K562 (cell line): ENCODE data around the gene FAM20B. TPM values are rescaled to one million over a fixed set of nuclear protein-coding genes. Genes with fewer than 3 reads are reported as not detected.
A peak's percentile ranks its signal among the peaks of the same experiment; 100 is the strongest.

ENCODE experiments used
- AFF1 ChIP-seq, 2 experiments: fragments of 450-650 bp; IDR thresholded peaks; 2 replicates each; pipeline ENCODE4 v1.6.1; 2018; ENCODE audit warnings: mild to moderate bottlenecking in 2 of 2, low read depth in 1 of 2; ENCODE audit not compliant: partially characterized antibody in 2 of 2
- ARID4B ChIP-seq: sonication (generic); formaldehyde crosslinking; IDR thresholded peaks from 2 replicates; pipeline ENCODE4 v1.8.0; 2022; ENCODE audit warnings: mild to moderate bottlenecking, missing genetic modification reagents
- GATAD2B ChIP-seq: fragments of 450-650 bp; IDR thresholded peaks from 2 replicates; pipeline ENCODE4 v1.6.1; 2017; ENCODE audit warnings: mild to moderate bottlenecking, borderline replicate concordance
- KDM1A ChIP-seq, 2 experiments: fragments of 450-650 bp; IDR thresholded peaks; 2 replicates each; pipeline ENCODE4 v1.6.1; 2016; ENCODE audit warnings: mild to moderate bottlenecking in 2 of 2
- MEIS2 ChIP-seq: fragments of 450-650 bp; IDR thresholded peaks from 2 replicates; pipeline ENCODE4 v1.6.1; 2014; ENCODE audit warnings: mild to moderate bottlenecking; ENCODE audit not compliant: partially characterized antibody
- NFIX ChIP-seq: fragments of 250-450 bp; sonication (Bioruptor Pico); IDR thresholded peaks from 2 replicates; pipeline ENCODE4 v1.4.0; 2020; ENCODE audit warnings: low read depth, mild to moderate bottlenecking, moderate library complexity
- RBM34 ChIP-seq: fragments of 200-400 bp; formaldehyde crosslinking; IDR thresholded peaks from 2 replicates; pipeline ENCODE4 v1.6.1; 2018; ENCODE audit warnings: low read length, borderline replicate concordance; ENCODE audit not compliant: insufficient read depth
- SIN3B ChIP-seq: fragments of 450-650 bp; IDR thresholded peaks from 2 replicates; pipeline ENCODE4 v1.6.1; 2017; ENCODE audit warnings: low read depth, mild to moderate bottlenecking, moderate library complexity
- SIRT6 ChIP-seq: IDR thresholded peaks from one replicate; pipeline ENCODE4 v1.6.1; 2012; ENCODE audit warnings: low read depth, mild to moderate bottlenecking, control low read depth, inconsistent platforms, low read length, moderate library complexity
- TEAD4 ChIP-seq, 2 experiments: sonication (generic) in 1 of 2; formaldehyde crosslinking in 1 of 2; IDR thresholded peaks; 2 replicates each; pipeline versions ENCODE4 v1.6.1 to v1.8.0; 2012 to 2022; ENCODE audit warnings: borderline replicate concordance in 1 of 2, inconsistent platforms in 1 of 2, low read length in 1 of 2, mild to moderate bottlenecking in 1 of 2, missing genetic modification reagents in 1 of 2
- ZNF431 ChIP-seq: sonication (generic); formaldehyde crosslinking; IDR thresholded peaks from 2 replicates; pipeline ENCODE4 v1.8.0; 2022; ENCODE audit warnings: mild to moderate bottlenecking, missing genetic modification reagents
- ZNF695 ChIP-seq: fragments of 450-650 bp; formaldehyde crosslinking; IDR thresholded peaks from 2 replicates; pipeline ENCODE4 v1.4.0; 2020; ENCODE audit warnings: mild to moderate bottlenecking, moderate library complexity
- polyA plus RNA-seq, 8 experiments: library from polyadenylated mRNA; depleted of rRNA in 4 of 8; stranded (reverse) in 5 of 8; unstranded in 3 of 8; fragments of >200 nt; fragmentation: Nextera tagmentation in 2 of 8; fragmentation: Illumina TruSeq in 1 of 8; extraction: Ambion mirVana in 2 of 8; extraction: Trizol in 1 of 8; gene quantifications; 2 replicates each; pipeline versions ENCODE4 v1.2.1 to v1.2.3, GENCODE V29; 2011 to 2014; ENCODE audit warnings: inconsistent platforms in 1 of 8, missing spikeins in 1 of 8
- total RNA-seq, 7 experiments: library from RNA; depleted of rRNA in 6 of 7; stranded (reverse); fragments of >200 nt in 6 of 7; fragmentation: Illumina TruSeq in 2 of 7; extraction: Trizol in 2 of 7; gene quantifications; 2 replicates each; pipeline versions ENCODE4 v1.2.1 to v1.2.3, GENCODE V29; 2011 to 2021; ENCODE audit warnings: low replicate concordance in 1 of 7
- TF ChIP-seq, protein P1 (sequence below): fragments of 250-450 bp; sonication (Bioruptor Pico); IDR thresholded peaks from 2 replicates; pipeline ENCODE4 v1.5.0; 2021; ENCODE audit warnings: mild to moderate bottlenecking, moderate library complexity

The FAM20B gene
- total and polyA plus RNA-seq, 9 of the 15 experiments (the other 6 are each of a cell fraction or from before 2014, with no cell fraction given) = 7.2 to 67.5 (median 42.9) TPM

DNA sequence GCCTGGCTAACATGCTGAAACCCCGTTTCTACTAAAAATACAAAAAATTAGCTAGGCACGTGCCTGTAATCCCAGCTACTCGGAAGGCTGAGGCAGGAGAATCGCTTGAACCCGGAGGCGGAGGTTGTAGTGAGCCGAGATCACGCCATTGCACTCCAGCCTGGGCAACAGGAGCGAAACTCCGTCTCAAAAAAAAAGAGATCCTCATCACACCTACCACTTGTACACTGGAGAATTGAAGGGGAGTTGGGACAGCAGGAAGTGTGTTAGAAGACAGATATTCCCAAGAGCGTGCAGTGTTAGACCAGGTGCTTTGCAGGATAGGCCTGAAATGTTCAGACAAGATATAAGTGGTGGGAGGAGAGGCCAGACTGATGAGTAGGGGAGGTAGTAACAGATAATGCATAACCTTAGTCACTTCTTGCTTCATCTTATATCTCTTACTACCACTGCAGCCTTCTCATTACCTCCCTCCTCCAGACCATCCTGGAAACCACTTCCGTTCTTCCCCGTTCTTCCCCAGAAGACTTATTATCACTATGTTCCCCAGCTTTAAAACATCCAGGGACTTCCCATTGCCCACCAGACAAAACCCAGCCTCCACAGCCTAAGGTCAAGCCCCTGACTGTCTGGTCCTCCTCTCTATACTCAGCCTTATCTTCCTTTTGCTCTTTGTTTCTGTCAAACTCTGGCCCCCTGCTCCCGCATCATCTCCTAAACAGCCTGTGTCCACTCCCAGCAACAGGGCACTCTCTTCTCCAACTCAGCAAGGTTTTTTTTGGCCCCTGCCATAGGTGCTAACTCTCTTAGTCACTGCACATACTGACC, 21.3 kb downstream of the FAM20B start (continued):
- TF ChIP-seq ARID4B (CRISPR knock-in tag) = 0 out of 2 replicates have a peak, but pooled peaks have one; percentile 36
- no peak for TF ChIP-seq NFIX (CRISPR knock-in tag)
- TF ChIP-seq, protein P1, sequence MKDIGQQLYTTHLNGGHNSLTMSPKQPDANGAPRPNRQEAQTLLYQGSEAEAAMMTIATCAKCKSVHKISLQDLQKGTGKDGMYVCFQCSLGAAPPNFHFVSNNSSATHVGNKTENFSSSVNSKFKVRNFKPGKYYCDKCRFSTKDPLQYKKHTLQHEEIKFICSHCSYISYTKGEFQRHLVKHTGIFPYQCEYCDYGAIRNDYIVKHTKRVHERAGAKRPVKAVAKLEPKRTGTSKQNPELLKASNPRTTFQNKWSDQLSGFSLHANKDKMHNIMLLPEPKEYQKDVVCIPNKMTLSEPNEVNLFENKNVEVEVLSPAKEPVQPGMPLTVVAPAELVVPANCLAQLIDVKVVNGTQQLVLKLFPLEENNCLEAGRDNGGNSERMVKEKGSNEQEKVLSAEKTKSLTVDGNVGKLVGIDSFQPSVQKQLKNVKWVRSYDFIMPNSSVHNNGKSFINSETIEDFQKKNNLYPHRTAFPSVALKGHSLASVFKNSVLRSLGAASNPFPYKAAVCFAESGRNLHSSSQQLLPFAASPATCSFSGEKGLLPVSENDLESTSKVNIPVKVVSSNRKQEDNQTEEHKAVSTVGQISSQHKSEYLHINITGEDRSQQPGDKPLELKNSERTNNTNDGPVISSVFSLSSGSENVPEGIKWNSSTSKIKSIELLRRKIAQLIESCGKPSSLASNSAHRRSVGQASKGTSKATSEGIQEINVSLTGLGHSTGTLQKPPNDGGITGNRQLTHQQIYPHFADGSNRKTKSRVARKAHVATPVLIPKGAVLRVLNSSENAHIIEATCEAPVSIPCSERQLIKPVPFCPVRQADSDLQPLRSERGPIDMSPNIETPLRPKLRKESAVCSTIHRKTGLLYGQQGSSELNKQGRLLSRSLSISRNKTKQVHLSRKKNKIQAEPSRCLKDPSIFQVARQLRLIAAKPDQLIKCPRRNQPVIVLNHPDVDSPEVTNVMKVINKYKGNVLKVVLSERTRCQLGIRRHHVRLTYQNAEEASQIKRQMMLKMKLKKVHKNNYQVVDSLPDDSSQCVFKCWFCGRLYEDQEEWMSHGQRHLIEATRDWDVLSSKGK (CRISPR knock-in tag) = 0 out of 2 replicates have a peak, but pooled peaks have one; percentile 16
- no peak for TF ChIP-seq RBM34
- peak; percentile 99 for TF ChIP-seq TEAD4 (IDR thresholded peaks at IDR 0.05; ENCODE audit: low read length)
- TF ChIP-seq TEAD4 (CRISPR knock-in tag; IDR thresholded peaks at IDR 0.05; ENCODE audit: borderline replicate concordance) = no peak
- no peak for TF ChIP-seq ZNF695 (CRISPR knock-in tag)
- TF ChIP-seq AFF1 (IDR thresholded peaks at IDR 0.05; ENCODE audit: low read depth in 1 of 2, partially characterized antibody in 2 of 2) = peak; percentile 82 to 97
- TF ChIP-seq SIN3B = no peak
- TF ChIP-seq KDM1A (IDR thresholded peaks at IDR 0.05) = peak; percentile 99
- TF ChIP-seq ZNF431 = 0 out of 2 replicates have a peak, but pooled peaks have one; percentile 30
- TF ChIP-seq SIRT6 = no peak
- TF ChIP-seq MEIS2 = peak; percentile 89
- TF ChIP-seq GATAD2B = peak; percentile 99
